Measurements from ENCODE around the gene CLK2. TPM values are rescaled to one million over a fixed set of nuclear protein-coding genes. Genes with fewer than 3 reads are reported as not detected.
"Not testable (repeated sequence)": the region's sequence is repeated elsewhere in the genome, so short reads cannot be mapped to it uniquely, and the experiment has no call there.

CLK2 gene
- total RNA-seq, 1 donor from 2014 or later = 20.9 TPM

- intact Hi-C loops (cut with DNase I) = loop anchor here (2.0 kb wide), 1 partner anchor 51 kb away; no protein-coding TSS in a partner anchor
- ATAC-seq (peak; percentile 99), DNase-seq (ENCODE audit: missing footprints) (peak; percentile 99)
Observed at GRCh38 chr1:155227261-155228095, 45.8 kb downstream of the CLK2 start.

GRCh38 chr1:155226910-155227260 lies 46.4 kb downstream of the CLK2 start:
- intact Hi-C loops (cut with DNase I) = loop anchor here (1.0 to 2.0 kb wide), 2 partner anchors 20 to 50 kb away; partner anchors contain the start of gene THBS3
- ATAC-seq (peak; percentile 27), DNase-seq (ENCODE audit: missing footprints) (peak; percentile 74)

GRCh38 chr1:155226188-155226909 lies 47.0 kb downstream of the CLK2 start:
- ATAC-seq = peak; percentile 61
- intact Hi-C loops (cut with DNase I) = loop anchor here (1.0 to 2.0 kb wide), 2 partner anchors 19 to 50 kb away; partner anchors contain the start of gene THBS3
- peak; percentile 93 for DNase-seq (ENCODE audit: missing footprints)

GRCh38 chr1:155225404-155225759 lies 47.9 kb downstream of the CLK2 start:
- DNase-seq (ENCODE audit: missing footprints); ATAC-seq; intact Hi-C loops (cut with DNase I): not testable (repeated sequence)

- DNase-seq (ENCODE audit: missing footprints) (no peak), ATAC-seq (no peak)
- intact Hi-C loops (cut with DNase I) = no loop called here
Observed at GRCh38 chr1:155223047-155223446, 50.3 kb downstream of the CLK2 start.

- intact Hi-C loops (cut with DNase I); ATAC-seq; DNase-seq (ENCODE audit: missing footprints): not testable (repeated sequence)
Observed at GRCh38 chr1:155220211-155220965, 52.9 kb downstream of the CLK2 start.

- intact Hi-C loops (cut with DNase I) = no loop called here
- no peak for DNase-seq (ENCODE audit: missing footprints)
- ATAC-seq = peak; percentile 17
Observed at GRCh38 chr1:155219592-155220031, 53.7 kb downstream of the CLK2 start.

GRCh38 chr1:155218854-155219591 lies 54.3 kb downstream of the CLK2 start:
- DNase-seq (ENCODE audit: missing footprints) (no peak), ATAC-seq (peak; percentile 49)
- intact Hi-C loops (cut with DNase I) = no loop called here

GRCh38 chr1:155214702-155215101 lies 58.6 kb downstream of the CLK2 start:
- ATAC-seq; intact Hi-C loops (cut with DNase I): not testable (repeated sequence)

More at GRCh38 chr1:155214702-155215101, 58.6 kb downstream of the CLK2 start:
- not testable (repeated sequence) for DNase-seq (ENCODE audit: missing footprints)

Other genes with a start within 250 kb of the CLK2 start
- gene DCST2, start 239.7 kb downstream of the CLK2 start, total RNA-seq = 0.35 TPM
- gene DCST1, start 239.7 kb downstream of the CLK2 start, total RNA-seq = not detected
- gene ADAM15, start 222.2 kb downstream of the CLK2 start, total RNA-seq = 101 TPM
- gene EFNA4, start 209.8 kb downstream of the CLK2 start, total RNA-seq = 2.1 TPM
- 1.1 TPM for gene EFNA3, start 194.7 kb downstream of the CLK2 start, total RNA-seq
- 43.9 TPM for gene EFNA1, start 145.6 kb downstream of the CLK2 start, total RNA-seq
- 9.3 TPM for gene SLC50A1, start 137.7 kb downstream of the CLK2 start, total RNA-seq
- gene DPM3, start 133.0 kb downstream of the CLK2 start, total RNA-seq = 55.7 TPM
- gene KRTCAP2, start 100.2 kb downstream of the CLK2 start, total RNA-seq = 118 TPM
- 0.16 TPM for gene TRIM46, start 99.7 kb downstream of the CLK2 start, total RNA-seq
- 5.7 TPM for gene THBS3, start 65.6 kb downstream of the CLK2 start, total RNA-seq
- gene MTX1, start 64.8 kb downstream of the CLK2 start, total RNA-seq = 16.5 TPM
- 14.5 TPM for gene ENTREP3, start 18.0 kb downstream of the CLK2 start, total RNA-seq
- 55.4 TPM for gene SCAMP3, start 11.1 kb downstream of the CLK2 start, total RNA-seq
- 1.8 TPM for gene HCN3, start 4.0 kb upstream of the CLK2 start, total RNA-seq
- gene PKLR, start 27.9 kb upstream of the CLK2 start, total RNA-seq = not detected
- gene FDPS, start 35.4 kb upstream of the CLK2 start, total RNA-seq = 80.0 TPM
- 24.3 TPM for gene RUSC1, start 47.4 kb upstream of the CLK2 start, total RNA-seq

All from Right ventricle myocardium inferior (tissue), 1 donor.